Measurements from ENCODE around the gene CDADC1.
"Not testable (repeated sequence)": the region's sequence is repeated elsewhere in the genome, so short reads cannot be mapped to it uniquely, and the experiment has no call there.

CDADC1 gene

DNA sequence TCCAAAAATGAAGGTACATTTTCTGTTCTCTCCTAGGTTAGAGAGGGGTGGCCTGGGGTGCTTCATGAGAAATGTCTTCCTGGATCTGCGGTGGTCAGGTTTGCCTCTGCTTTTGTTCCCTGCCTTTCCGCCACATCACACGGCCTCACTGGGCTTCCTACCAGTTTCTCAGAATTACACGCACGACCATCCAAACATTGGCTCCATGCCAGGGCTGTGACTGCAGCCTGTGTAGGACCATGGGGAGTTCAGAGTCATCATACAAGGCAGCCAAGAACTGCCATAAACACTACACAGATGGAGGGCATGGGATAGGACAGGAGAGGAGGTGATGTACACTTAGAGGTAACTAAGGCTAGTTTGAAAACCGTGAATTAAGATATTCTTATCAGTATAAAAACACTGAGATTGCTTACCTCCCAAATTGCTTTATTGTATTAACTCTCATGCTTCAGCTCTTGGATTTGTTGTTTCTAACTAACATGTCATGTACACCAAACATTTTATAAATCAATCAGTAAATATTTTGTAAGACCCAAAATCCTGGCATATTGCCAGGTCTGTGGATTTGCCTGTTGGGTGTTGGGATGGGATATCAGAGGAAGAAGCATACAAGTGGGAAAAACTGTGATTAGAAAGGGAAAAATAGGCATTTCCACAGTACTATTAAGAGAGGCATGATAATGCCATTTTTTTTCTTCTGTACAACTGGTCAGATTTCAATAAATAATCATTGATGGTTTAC is 45.2 kb downstream of the CDADC1 start:
- Histone ChIP-seq H4K20me1 (ENCODE audit: control insufficient read depth, insufficient read depth, low read depth, low read length) (no peaks in the 10 kb centered on the region), H3K79me2 (ENCODE audit: control insufficient read depth, low read length) (no peaks in the 10 kb centered on the region), H3K4me1 (ENCODE audit: control insufficient read depth, low read length) (peaks cover 27% of the 10 kb centered on the region), H3K36me3 (ENCODE audit: control insufficient read depth, low read length) (no peaks in the 10 kb centered on the region), H3K4me2 (ENCODE audit: low read length) (no peak overlapping the region), H3K27me3 (ENCODE audit: control insufficient read depth, low read length) (no peaks in the 10 kb centered on the region), H3F3A (ENCODE audit: control insufficient read depth, insufficient read depth) (peaks cover 7% of the 10 kb centered on the region), H3K9me3 (ENCODE audit: control insufficient read depth, insufficient read depth, low read length) (no peaks in the 10 kb centered on the region), H3K27ac (ENCODE audit: low read depth, low read length) (no peak overlapping the region), H3K9me2 (replicated peaks; ENCODE audit: control insufficient read depth, low read length) (no peaks in the 10 kb centered on the region), H3K4me3 (ENCODE audit: low read length) (no peak overlapping the region)
- no peak for TF ChIP-seq EZH2phosphoT487 (IDR thresholded peaks at IDR 0.05; ENCODE audit: borderline replicate concordance, low read length)
- TF ChIP-seq, protein P1, sequence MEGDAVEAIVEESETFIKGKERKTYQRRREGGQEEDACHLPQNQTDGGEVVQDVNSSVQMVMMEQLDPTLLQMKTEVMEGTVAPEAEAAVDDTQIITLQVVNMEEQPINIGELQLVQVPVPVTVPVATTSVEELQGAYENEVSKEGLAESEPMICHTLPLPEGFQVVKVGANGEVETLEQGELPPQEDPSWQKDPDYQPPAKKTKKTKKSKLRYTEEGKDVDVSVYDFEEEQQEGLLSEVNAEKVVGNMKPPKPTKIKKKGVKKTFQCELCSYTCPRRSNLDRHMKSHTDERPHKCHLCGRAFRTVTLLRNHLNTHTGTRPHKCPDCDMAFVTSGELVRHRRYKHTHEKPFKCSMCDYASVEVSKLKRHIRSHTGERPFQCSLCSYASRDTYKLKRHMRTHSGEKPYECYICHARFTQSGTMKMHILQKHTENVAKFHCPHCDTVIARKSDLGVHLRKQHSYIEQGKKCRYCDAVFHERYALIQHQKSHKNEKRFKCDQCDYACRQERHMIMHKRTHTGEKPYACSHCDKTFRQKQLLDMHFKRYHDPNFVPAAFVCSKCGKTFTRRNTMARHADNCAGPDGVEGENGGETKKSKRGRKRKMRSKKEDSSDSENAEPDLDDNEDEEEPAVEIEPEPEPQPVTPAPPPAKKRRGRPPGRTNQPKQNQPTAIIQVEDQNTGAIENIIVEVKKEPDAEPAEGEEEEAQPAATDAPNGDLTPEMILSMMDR (IDR thresholded peaks at IDR 0.05; ENCODE audit: low read depth, low read length, poor library complexity, severe bottlenecking), result no peak

- Histone ChIP-seq H3K4me1 (ENCODE audit: control insufficient read depth, low read length) (peaks cover 27% of the 10 kb centered on the region), H3K4me2 (ENCODE audit: low read length) (peak overlapping the region; percentile 44)
- H4K20me1 ChIP-seq (ENCODE audit: control insufficient read depth, insufficient read depth, low read depth, low read length); H3K4me3 ChIP-seq (ENCODE audit: low read length); H3K79me2 ChIP-seq (ENCODE audit: control insufficient read depth, low read length); H3K27me3 ChIP-seq (ENCODE audit: control insufficient read depth, low read length); H3K27ac ChIP-seq (ENCODE audit: low read depth, low read length); H3K36me3 ChIP-seq (ENCODE audit: control insufficient read depth, low read length); H3F3A ChIP-seq (ENCODE audit: control insufficient read depth, insufficient read depth); H3K9me2 ChIP-seq (replicated peaks; ENCODE audit: control insufficient read depth, low read length); H3K9me3 ChIP-seq (ENCODE audit: control insufficient read depth, insufficient read depth, low read length): not testable (repeated sequence)
Observed at GRCh38 chr13:49294723-49295122, 47.0 kb downstream of the CDADC1 start.

GRCh38 chr13:49295244-49295643 is 47.5 kb downstream of the CDADC1 start:
- Histone ChIP-seq H3K79me2 (ENCODE audit: control insufficient read depth, low read length) (no peaks in the 10 kb centered on the region), H4K20me1 (ENCODE audit: control insufficient read depth, insufficient read depth, low read depth, low read length) (no peaks in the 10 kb centered on the region), H3K4me1 (ENCODE audit: control insufficient read depth, low read length) (peaks cover 27% of the 10 kb centered on the region), H3K36me3 (ENCODE audit: control insufficient read depth, low read length) (no peaks in the 10 kb centered on the region), H3F3A (ENCODE audit: control insufficient read depth, insufficient read depth) (peaks cover 7% of the 10 kb centered on the region), H3K4me3 (ENCODE audit: low read length) (no peak overlapping the region), H3K4me2 (ENCODE audit: low read length) (no peak overlapping the region), H3K9me3 (ENCODE audit: control insufficient read depth, insufficient read depth, low read length) (no peaks in the 10 kb centered on the region), H3K27me3 (ENCODE audit: control insufficient read depth, low read length) (no peaks in the 10 kb centered on the region), H3K27ac (ENCODE audit: low read depth, low read length) (no peak overlapping the region), H3K9me2 (replicated peaks; ENCODE audit: control insufficient read depth, low read length) (no peaks in the 10 kb centered on the region)
- TF ChIP-seq, protein P1 (IDR thresholded peaks at IDR 0.05; ENCODE audit: low read depth, low read length, poor library complexity, severe bottlenecking), result no peak
- no peak for TF ChIP-seq EZH2phosphoT487 (IDR thresholded peaks at IDR 0.05; ENCODE audit: borderline replicate concordance, low read length)

DNA sequence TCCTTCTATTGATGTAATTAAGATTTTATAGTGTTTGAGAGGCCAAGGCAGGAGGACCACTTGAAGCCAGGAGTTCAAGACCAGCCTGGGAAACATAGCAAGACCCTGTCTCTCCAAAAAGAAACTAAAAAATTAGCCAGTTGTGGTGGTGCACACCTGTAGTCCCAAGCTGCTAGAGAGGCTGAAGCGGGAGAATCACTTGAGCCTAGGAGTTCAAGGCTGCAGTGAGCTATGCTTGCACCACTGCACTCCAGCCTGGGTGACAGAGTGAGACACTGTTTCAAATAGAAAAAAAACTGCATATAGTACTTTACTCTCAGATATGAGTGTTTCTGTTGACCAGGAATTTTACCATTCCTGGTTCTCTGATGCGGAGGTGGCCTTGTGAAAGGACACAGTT is 48.9 kb downstream of the CDADC1 start:
- Histone ChIP-seq H3K9me3 (ENCODE audit: control insufficient read depth, insufficient read depth, low read length) (no peaks in the 10 kb centered on the region), H3F3A (ENCODE audit: control insufficient read depth, insufficient read depth) (peaks cover 4% of the 10 kb centered on the region), H3K27ac (ENCODE audit: low read depth, low read length) (no peak overlapping the region), H3K4me3 (ENCODE audit: low read length) (no peak overlapping the region), H3K36me3 (ENCODE audit: control insufficient read depth, low read length) (no peaks in the 10 kb centered on the region), H4K20me1 (ENCODE audit: control insufficient read depth, insufficient read depth, low read depth, low read length) (no peaks in the 10 kb centered on the region), H3K79me2 (ENCODE audit: control insufficient read depth, low read length) (no peaks in the 10 kb centered on the region), H3K27me3 (ENCODE audit: control insufficient read depth, low read length) (no peaks in the 10 kb centered on the region), H3K4me1 (ENCODE audit: control insufficient read depth, low read length) (peaks cover 32% of the 10 kb centered on the region), H3K4me2 (ENCODE audit: low read length) (no peak overlapping the region), H3K9me2 (replicated peaks; ENCODE audit: control insufficient read depth, low read length) (no peaks in the 10 kb centered on the region)
- TF ChIP-seq, protein P1 (IDR thresholded peaks at IDR 0.05; ENCODE audit: low read depth, low read length, poor library complexity, severe bottlenecking), result no peak
- TF ChIP-seq EZH2phosphoT487 (IDR thresholded peaks at IDR 0.05; ENCODE audit: borderline replicate concordance, low read length), result no peak

Measured in DOHH2 (cell line).